Vagina (tissue), 2 donors: ENCODE data around the gene USP10. TPM values are rescaled to one million over a fixed set of nuclear protein-coding genes. Genes with fewer than 3 reads are reported as not detected.

ENCODE experiments used
- DNase-seq, 2 donors: peaks; one replicate each; pipeline ENCODE4 v3.0.0-alpha.2; 2017; ENCODE audit errors: extremely low spot score in 2 of 2
- H3K27ac ChIP-seq: fragments of 200-600 bp; sonication (generic); one replicate; pipeline ENCODE4 v1.5.1; 2019
- H3K27me3 ChIP-seq: fragments of 200-600 bp; sonication (generic); one replicate; pipeline ENCODE4 v1.5.1; 2019
- H3K36me3 ChIP-seq, 2 donors: fragments of 200-600 bp; sonication (generic); one replicate each; pipeline ENCODE4 v1.5.1; 2017 to 2019
- H3K4me1 ChIP-seq: fragments of 200-600 bp; sonication (generic); one replicate; pipeline ENCODE4 v1.5.1; 2019
- H3K4me3 ChIP-seq, 2 donors: fragments of 200-600 bp; sonication (generic); 1 replicate in 1 of 2; 2 replicates in 1 of 2; pipeline ENCODE4 v1.5.1; 2016 to 2019
- H3K9me3 ChIP-seq: fragments of 200-600 bp; sonication (generic); one replicate; pipeline ENCODE4 v1.5.1; 2019
- POLR2A ChIP-seq, 2 donors: fragments of 450-650 bp; IDR thresholded peaks; one replicate each; pipeline ENCODE4 v1.6.1; 2017; ENCODE audit warnings: antibody characterized with exemption in 2 of 2, mild to moderate bottlenecking in 2 of 2, moderate library complexity in 2 of 2
- POLR2AphosphoS5 ChIP-seq, 2 donors: sonication (generic); formaldehyde crosslinking; IDR thresholded peaks; one replicate each; pipeline ENCODE4 v1.9.0; 2017; ENCODE audit warnings: antibody characterized with exemption in 2 of 2, mild to moderate bottlenecking in 2 of 2, low read depth in 1 of 2; ENCODE audit not compliant: insufficient read depth in 1 of 2
- intact Hi-C: fragments of 100-400 bp; cut with DNase I; formaldehyde crosslinking; loops from one replicate; pipeline ENCODE4 v1.15.1; 2023
- total RNA-seq: library from RNA; depleted of rRNA; stranded (reverse); fragments of >200 nt; gene quantifications from one replicate; pipeline ENCODE4 v1.2.3, GENCODE V29; 2016
- TF ChIP-seq, protein P1 (sequence below), 3 experiments: fragments of 450-650 bp in 2 of 3; fragments of 200-600 bp in 1 of 3; sonication (generic) in 1 of 3; IDR thresholded peaks; one replicate each; pipeline ENCODE4 v1.5.1; 2017 to 2019; ENCODE audit warnings: antibody characterized with exemption in 3 of 3, mild to moderate bottlenecking in 2 of 3, moderate library complexity in 2 of 3

USP10 gene
- total RNA-seq, 1 donor from 2014 or later, result 42.5 TPM

DNA sequence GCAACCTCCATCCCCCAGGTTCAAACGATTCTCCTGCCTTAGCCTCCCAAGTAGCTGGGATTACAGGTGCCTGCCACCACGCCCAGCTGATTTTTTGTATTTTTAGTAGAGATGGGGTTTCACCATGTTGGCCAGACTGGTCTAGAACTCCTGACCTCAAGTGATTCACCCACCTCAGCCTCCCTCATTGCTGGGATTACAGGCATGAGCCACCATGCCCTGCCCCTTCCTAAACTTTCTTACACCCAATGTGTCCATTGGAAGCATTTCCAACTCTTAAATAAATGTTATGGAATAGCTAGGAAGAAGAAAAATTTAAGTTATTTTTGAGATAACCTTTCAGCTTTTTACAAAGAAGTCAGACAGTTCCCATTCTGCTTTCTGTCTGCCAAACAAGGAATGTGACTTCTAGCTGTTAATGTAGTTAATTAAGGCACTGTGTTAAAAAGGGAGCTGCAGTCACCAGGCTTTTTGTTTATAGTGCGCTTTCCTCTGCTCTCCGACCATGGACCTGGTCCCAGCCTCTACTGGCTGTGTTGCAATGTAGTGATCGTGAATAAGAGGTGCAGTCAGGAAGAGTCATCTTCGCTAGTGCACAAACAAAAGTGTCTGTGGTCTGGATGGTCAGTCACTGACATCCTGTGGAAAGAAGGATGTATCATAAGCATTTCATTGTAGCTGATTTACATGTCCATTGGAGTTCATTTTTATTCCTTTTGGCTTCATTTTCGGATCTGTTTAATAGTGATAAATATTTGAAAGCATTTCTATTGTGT lies 39.7 kb downstream of the USP10 start:
- no peak overlapping the region for H3K4me3 ChIP-seq
- no peak overlapping the region for H3K27ac ChIP-seq
- DNase-seq, result peak in 1 of 2 donors; percentile 80

DNA sequence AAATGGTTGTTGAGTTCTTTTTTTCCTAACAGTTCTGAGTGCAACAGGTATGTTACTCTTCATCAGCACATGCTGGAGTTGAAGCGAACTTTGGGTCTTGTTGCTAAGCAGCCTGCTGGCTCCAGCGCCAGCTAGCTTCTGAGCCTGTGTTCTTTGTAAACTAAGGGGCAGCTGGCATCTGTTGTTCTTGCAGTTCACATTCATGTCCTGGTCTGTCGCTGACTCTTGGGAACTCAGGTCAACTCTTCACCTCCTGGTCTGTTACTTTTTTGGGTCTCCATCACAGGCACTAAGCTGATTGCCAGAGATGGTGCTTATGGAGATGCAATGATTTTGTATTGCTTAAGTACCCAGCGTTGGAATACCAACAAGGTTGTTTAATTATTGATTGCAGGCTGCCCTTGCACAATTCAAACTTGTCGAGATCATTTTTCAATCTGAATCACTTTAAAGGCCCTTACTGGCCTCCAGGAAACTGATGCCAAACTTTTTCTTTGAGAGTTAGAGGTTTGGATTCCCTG lies 40.9 kb downstream of the USP10 start:
- H3K4me3 ChIP-seq, result no peak overlapping the region
- DNase-seq, result peak in 1 of 2 donors; percentile 40
- intact Hi-C loops, result no loop called here

More for the DNA sequence above, 39.7 kb downstream of the USP10 start:
- peaks cover 62% of the 10 kb centered on the region for H3K4me1 ChIP-seq
- H3K27me3 ChIP-seq, result no peaks in the 10 kb centered on the region
- no peaks in the 10 kb centered on the region for H3K36me3 ChIP-seq
- TF ChIP-seq POLR2AphosphoS5 (IDR thresholded peaks at IDR 0.05; ENCODE audit: insufficient read depth in 1 of 2, low read depth in 1 of 2), result no peak
- TF ChIP-seq, protein P1, sequence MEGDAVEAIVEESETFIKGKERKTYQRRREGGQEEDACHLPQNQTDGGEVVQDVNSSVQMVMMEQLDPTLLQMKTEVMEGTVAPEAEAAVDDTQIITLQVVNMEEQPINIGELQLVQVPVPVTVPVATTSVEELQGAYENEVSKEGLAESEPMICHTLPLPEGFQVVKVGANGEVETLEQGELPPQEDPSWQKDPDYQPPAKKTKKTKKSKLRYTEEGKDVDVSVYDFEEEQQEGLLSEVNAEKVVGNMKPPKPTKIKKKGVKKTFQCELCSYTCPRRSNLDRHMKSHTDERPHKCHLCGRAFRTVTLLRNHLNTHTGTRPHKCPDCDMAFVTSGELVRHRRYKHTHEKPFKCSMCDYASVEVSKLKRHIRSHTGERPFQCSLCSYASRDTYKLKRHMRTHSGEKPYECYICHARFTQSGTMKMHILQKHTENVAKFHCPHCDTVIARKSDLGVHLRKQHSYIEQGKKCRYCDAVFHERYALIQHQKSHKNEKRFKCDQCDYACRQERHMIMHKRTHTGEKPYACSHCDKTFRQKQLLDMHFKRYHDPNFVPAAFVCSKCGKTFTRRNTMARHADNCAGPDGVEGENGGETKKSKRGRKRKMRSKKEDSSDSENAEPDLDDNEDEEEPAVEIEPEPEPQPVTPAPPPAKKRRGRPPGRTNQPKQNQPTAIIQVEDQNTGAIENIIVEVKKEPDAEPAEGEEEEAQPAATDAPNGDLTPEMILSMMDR (IDR thresholded peaks at IDR 0.05), result no peak
- TF ChIP-seq POLR2A (IDR thresholded peaks at IDR 0.05), result no peak
- no peaks in the 10 kb centered on the region for H3K9me3 ChIP-seq
- intact Hi-C loops, result no loop called here

DNA sequence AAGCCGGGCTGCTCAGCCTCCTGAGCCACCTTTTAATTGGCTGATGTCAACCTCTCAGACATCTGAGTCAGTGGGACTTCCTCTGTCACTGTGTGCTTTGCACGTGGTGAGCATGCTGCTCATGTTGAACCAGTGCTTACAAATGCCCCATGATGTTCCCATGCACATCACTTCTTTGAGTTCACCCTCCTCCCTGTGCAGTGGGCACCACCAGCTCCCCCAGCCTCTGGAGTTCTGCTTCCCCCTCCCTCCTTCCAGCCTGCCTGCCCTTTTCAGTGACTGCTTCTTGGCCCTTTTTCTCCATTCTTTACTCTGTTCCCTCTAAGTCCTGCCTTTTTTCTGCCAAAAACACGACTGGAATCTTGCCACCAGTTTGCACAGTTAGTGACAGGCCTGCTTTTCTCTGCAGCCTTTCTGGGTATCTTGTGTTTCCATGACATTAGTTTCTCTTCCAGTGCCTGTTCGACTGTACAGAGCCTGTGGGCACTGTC lies 41.6 kb downstream of the USP10 start:
- intact Hi-C loops, result no loop called here
- H3K9me3 ChIP-seq, result no peaks in the 10 kb centered on the region

More for the DNA sequence above, 40.9 kb downstream of the USP10 start:
- H3K27ac ChIP-seq, result no peak overlapping the region
- H3K4me1 ChIP-seq, result peaks cover 59% of the 10 kb centered on the region
- no peaks in the 10 kb centered on the region for H3K27me3 ChIP-seq
- H3K36me3 ChIP-seq, result peaks cover 0 to 7% of the 10 kb centered on the region in 2 donors
- no peak for TF ChIP-seq POLR2A (IDR thresholded peaks at IDR 0.05)
- TF ChIP-seq, protein P1 (IDR thresholded peaks at IDR 0.05), result no peak
- TF ChIP-seq POLR2AphosphoS5 (IDR thresholded peaks at IDR 0.05; ENCODE audit: insufficient read depth in 1 of 2, low read depth in 1 of 2), result no peak
- no peaks in the 10 kb centered on the region for H3K9me3 ChIP-seq

DNA sequence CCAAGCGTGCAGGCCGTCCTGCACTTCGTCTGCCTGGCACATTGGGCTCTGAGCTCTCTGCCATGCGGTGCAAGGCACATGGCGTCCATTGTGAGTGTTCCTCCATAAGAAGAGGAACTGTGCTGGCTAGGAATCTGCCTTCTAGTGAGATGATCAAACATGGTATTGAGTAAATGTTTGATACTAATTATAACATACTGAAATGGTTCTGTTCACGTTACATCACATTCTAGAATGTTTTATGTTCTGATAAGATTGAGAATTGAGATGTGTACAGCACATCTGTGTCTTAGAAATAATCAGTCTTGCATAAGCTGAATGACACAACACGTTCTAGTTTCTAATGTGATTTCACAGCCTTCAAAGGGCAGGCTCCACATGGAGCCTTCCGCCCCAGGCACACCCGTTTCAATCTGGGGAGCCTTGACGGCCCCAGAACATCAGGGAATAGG lies 42.9 kb downstream of the USP10 start:
- Histone ChIP-seq H3K27me3 (no peaks in the 10 kb centered on the region), H3K4me1 (peaks cover 52% of the 10 kb centered on the region), H3K27ac (no peak overlapping the region), H3K9me3 (no peaks in the 10 kb centered on the region), H3K4me3 (no peak overlapping the region), H3K36me3 (peaks cover 0 to 12% of the 10 kb centered on the region in 2 donors)
- intact Hi-C loops, result no loop called here
- DNase-seq, result peak in 1 of 2 donors; percentile 16
- TF ChIP-seq POLR2AphosphoS5 (IDR thresholded peaks at IDR 0.05; ENCODE audit: insufficient read depth in 1 of 2, low read depth in 1 of 2) (no peak), POLR2A (IDR thresholded peaks at IDR 0.05) (no peak)
- TF ChIP-seq, protein P1 (IDR thresholded peaks at IDR 0.05), result no peak

More for the DNA sequence above, 41.6 kb downstream of the USP10 start:
- Histone ChIP-seq H3K4me1 (peaks cover 59% of the 10 kb centered on the region), H3K4me3 (no peak overlapping the region), H3K27ac (no peak overlapping the region), H3K27me3 (no peaks in the 10 kb centered on the region), H3K36me3 (peaks cover 0 to 11% of the 10 kb centered on the region in 2 donors)
- peak in 1 of 2 donors; percentile 75 for DNase-seq
- TF ChIP-seq, protein P1 (IDR thresholded peaks at IDR 0.05), result no peak
- TF ChIP-seq POLR2A (IDR thresholded peaks at IDR 0.05), result no peak
- no peak for TF ChIP-seq POLR2AphosphoS5 (IDR thresholded peaks at IDR 0.05; ENCODE audit: insufficient read depth in 1 of 2, low read depth in 1 of 2)
